Chondrocyte (in vitro differentiated cells): ENCODE measurements around the gene RREB1. TPM values are rescaled to one million over a fixed set of nuclear protein-coding genes. Genes with fewer than 3 reads are reported as not detected.

Experiments
- DNase-seq: peaks from one replicate; pipeline ENCODE4 v3.0.0; 2021; ENCODE audit warnings: mixed read lengths, low spot score
- H3K27ac Mint-ChIP-seq: one replicate; pipeline ENCODE4 v1.8.0; 2021; ENCODE audit warnings: mild to moderate bottlenecking, moderate library complexity, mixed read lengths; ENCODE audit not compliant: unreplicated experiment
- H3K27me3 Mint-ChIP-seq: 2 replicates; pipeline ENCODE4 v1.8.0; 2021; ENCODE audit warnings: low read depth, mixed read lengths
- H3K36me3 Mint-ChIP-seq: 2 replicates; pipeline ENCODE4 v1.8.0; 2021; ENCODE audit warnings: low read depth, mixed read lengths
- H3K4me1 Mint-ChIP-seq: 2 replicates; pipeline ENCODE4 v1.8.0; 2021; ENCODE audit warnings: low read depth, mild to moderate bottlenecking, mixed read lengths
- H3K4me3 Mint-ChIP-seq: one replicate; pipeline ENCODE4 v1.8.0; 2021; ENCODE audit warnings: mild to moderate bottlenecking, moderate library complexity, mixed read lengths; ENCODE audit not compliant: unreplicated experiment
- H3K9me3 Mint-ChIP-seq: 2 replicates; pipeline ENCODE4 v1.8.0; 2021; ENCODE audit warnings: low read depth, mixed read lengths
- CTCF ChIP-seq: fragments of 200-600 bp; sonication (generic); IDR thresholded peaks from 2 replicates; pipeline ENCODE4 v1.5.0; 2021; ENCODE audit warnings: antibody characterized with exemption, mild to moderate bottlenecking, moderate library complexity
- total RNA-seq: library from RNA; stranded (reverse); gene quantifications from 3 replicates; pipeline ENCODE4 v1.2.1, GENCODE V29; 2021

Gene RREB1
- total RNA-seq, 1 donor from 2014 or later: 28.4 TPM

GRCh38 chr6:7218406-7218988 lies 110.7 kb downstream of the RREB1 start:
- no peak overlapping the region for H3K27ac Mint-ChIP-seq
- DNase-seq: no peak
- peaks cover 23% of the 10 kb centered on the region for H3K4me1 Mint-ChIP-seq
- peak; percentile 37 for TF ChIP-seq CTCF
- peaks cover 21% of the 10 kb centered on the region for H3K36me3 Mint-ChIP-seq
- H3K27me3 Mint-ChIP-seq: no peaks in the 10 kb centered on the region
- H3K4me3 Mint-ChIP-seq: no peak overlapping the region
- H3K9me3 Mint-ChIP-seq: no peaks in the 10 kb centered on the region

- peaks cover 23% of the 10 kb centered on the region for H3K4me1 Mint-ChIP-seq
- no peak for DNase-seq
- H3K36me3 Mint-ChIP-seq: peaks cover 18% of the 10 kb centered on the region
- H3K4me3 Mint-ChIP-seq: no peak overlapping the region
- no peak for TF ChIP-seq CTCF
- no peaks in the 10 kb centered on the region for H3K9me3 Mint-ChIP-seq
- peak overlapping the region; percentile 22 for H3K27ac Mint-ChIP-seq
- H3K27me3 Mint-ChIP-seq: no peaks in the 10 kb centered on the region
Measured at GRCh38 chr6:7219310-7219709, 111.5 kb downstream of the RREB1 start.

- TF ChIP-seq CTCF: no peak
- peaks cover 11% of the 10 kb centered on the region for H3K4me1 Mint-ChIP-seq
- H3K27me3 Mint-ChIP-seq: no peaks in the 10 kb centered on the region
- no peak overlapping the region for H3K4me3 Mint-ChIP-seq
- no peak for DNase-seq
- no peaks in the 10 kb centered on the region for H3K9me3 Mint-ChIP-seq
- H3K36me3 Mint-ChIP-seq: peaks cover 16% of the 10 kb centered on the region
- H3K27ac Mint-ChIP-seq: no peak overlapping the region
Measured at GRCh38 chr6:7222197-7222596, 114.4 kb downstream of the RREB1 start.

DNA sequence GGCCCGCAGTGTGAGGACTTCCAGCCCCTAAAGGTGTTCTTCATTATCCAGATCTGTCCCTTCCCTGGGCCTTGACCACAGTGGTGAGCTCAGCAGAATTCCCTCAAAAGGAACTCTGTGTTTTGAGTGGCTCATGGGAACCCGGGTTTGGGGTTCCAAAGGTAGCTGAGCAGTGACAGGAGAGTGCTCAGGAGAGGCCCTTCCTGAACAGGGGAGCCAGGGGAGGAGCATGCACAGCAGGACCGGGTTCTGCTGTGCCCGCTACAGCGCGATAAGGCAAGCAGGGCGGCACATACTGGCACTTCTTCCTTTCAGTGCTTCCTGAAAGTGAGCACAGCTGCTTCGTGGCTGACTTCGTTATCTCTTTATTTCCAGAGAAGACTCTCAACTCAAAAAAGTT lies 117.0 kb downstream of the RREB1 start:
- no peaks in the 10 kb centered on the region for H3K9me3 Mint-ChIP-seq

GRCh38 chr6:7228662-7229375 lies 121.1 kb downstream of the RREB1 start:
- DNase-seq: no peak
- Mint-ChIP-seq H3K36me3 (peaks cover 33% of the 10 kb centered on the region), H3K9me3 (no peaks in the 10 kb centered on the region), H3K27ac (no peak overlapping the region), H3K27me3 (no peaks in the 10 kb centered on the region), H3K4me3 (no peak overlapping the region), H3K4me1 (peaks cover 3% of the 10 kb centered on the region)
- no peak for TF ChIP-seq CTCF

More for the DNA sequence above, 117.0 kb downstream of the RREB1 start:
- Mint-ChIP-seq H3K27me3 (no peaks in the 10 kb centered on the region), H3K27ac (no peak overlapping the region), H3K4me1 (peaks cover under 1% of the 10 kb centered on the region), H3K4me3 (no peak overlapping the region), H3K36me3 (peaks cover 24% of the 10 kb centered on the region)
- TF ChIP-seq CTCF: no peak
- no peak for DNase-seq
